Pons (tissue), 1 donor: Measurements from ENCODE around the gene RABGAP1L.
A peak's percentile ranks its signal among the peaks of the same experiment; 100 is the strongest.
"Not testable (repeated sequence)": the region's sequence is repeated elsewhere in the genome, so short reads cannot be mapped to it uniquely, and the experiment has no call there.

ENCODE experiments used
- DNase-seq: peaks from one replicate; pipeline ENCODE4 v3.0.0-alpha.2; 2016; ENCODE audit warnings: low spot score

The RABGAP1L gene

DNA sequence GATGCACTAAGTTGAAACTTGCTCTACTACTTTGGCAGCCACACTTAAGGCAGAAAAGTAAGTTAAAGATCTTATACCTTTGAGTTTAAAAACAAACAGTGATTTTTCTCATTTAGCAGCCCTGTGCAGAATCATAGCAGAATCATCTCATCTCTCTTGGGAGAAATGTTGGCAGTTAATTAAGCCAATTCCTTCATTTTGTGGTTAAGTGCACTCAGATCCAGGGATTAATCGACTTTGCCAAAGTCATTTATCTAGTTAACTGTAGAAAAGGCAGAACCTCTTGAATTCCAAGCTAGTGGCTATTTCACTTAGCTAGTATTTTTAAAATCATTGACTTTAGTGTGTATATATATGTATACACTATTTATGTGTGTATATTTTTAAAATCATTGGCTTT, 413.5 kb downstream of the RABGAP1L start:
- DNase-seq = no peak

GRCh38 chr1:174576120-174576519, 416.8 kb downstream of the RABGAP1L start:
- not testable (repeated sequence) for DNase-seq

- no peak for DNase-seq
Measured at GRCh38 chr1:174577681-174578080, 418.4 kb downstream of the RABGAP1L start.

DNA sequence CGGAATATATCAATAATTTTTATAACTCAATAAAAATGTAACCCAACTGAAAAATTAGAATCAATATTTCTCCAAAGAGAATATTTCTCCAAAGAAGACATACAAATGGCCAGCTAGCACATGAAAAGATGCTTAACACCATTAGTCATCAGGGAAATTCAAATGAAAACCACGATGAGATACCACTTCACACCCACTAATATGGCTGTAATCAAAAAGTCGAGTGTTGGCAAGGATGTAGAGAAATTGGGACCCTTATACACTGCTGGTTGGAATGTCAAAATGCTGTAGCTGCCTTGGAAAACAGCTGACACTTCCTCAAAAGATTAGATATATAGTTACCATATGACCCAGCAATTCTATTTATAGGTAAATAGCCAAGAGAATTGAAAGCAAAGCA, 421.5 kb downstream of the RABGAP1L start:
- no peak for DNase-seq

- no peak for DNase-seq
Measured at GRCh38 chr1:174583316-174583715, 424.0 kb downstream of the RABGAP1L start.

DNA sequence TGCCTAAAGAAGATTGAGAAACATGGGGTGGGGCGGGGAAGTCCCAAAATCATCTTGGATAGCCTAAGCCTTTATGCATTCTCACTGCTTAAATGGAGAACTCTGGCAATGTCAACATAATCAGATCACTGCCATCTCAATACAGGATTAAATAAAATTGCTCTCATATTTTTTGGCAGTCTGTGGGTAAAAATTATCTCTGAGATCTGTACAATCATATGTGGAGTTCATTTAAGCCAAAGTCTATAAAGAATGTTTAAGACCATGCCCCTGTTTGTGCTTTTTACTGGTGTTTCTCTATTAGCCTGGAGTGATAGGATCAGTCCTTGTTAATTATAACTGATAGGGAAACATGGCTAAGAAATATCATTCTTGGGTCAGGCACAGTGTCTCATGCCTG, 424.8 kb downstream of the RABGAP1L start:
- DNase-seq = no peak

GRCh38 chr1:174588618-174589017, 429.3 kb downstream of the RABGAP1L start:
- DNase-seq = not testable (repeated sequence)

DNA sequence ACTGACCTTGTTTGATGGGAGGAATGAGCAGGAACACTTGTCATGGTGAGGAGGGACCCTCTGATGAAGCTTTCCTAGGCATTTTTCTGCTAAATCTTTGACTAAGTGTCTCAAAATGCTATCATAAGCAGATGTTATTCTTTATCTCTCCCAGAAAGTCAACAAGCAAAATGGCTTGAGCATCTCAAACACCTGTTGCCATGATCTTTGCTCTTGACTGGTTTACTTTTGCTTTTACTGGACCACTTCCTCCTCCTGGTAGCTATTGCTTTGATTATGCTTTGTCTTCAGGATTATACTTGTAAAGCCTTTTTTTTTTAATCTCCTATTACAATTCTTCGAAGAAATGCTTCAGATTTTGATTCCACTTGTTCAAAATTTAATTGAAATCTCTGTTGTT, 445.9 kb downstream of the RABGAP1L start:
- no peak for DNase-seq

- DNase-seq = no peak
Measured at GRCh38 chr1:174606471-174606870, 447.2 kb downstream of the RABGAP1L start.

DNA sequence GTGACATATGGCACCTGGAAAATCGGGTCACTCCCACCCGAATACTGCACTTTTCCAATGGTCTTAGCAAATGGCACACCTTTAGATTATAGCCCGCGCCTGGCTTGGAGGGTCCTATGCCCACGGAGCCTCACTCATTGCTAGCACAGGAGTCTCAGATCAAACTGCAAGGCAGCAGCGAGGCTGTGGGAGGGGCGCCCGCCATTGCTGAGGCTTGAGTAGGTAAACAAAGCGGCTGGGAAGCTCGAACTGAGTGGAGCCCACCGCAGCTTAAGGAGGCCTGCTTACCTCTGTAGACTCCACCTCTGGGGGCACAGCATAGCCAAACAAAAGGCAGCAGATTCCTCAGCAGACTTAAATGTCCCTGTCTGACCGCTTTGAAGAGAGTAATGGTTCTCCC, 458.6 kb downstream of the RABGAP1L start:
- not testable (repeated sequence) for DNase-seq

DNA sequence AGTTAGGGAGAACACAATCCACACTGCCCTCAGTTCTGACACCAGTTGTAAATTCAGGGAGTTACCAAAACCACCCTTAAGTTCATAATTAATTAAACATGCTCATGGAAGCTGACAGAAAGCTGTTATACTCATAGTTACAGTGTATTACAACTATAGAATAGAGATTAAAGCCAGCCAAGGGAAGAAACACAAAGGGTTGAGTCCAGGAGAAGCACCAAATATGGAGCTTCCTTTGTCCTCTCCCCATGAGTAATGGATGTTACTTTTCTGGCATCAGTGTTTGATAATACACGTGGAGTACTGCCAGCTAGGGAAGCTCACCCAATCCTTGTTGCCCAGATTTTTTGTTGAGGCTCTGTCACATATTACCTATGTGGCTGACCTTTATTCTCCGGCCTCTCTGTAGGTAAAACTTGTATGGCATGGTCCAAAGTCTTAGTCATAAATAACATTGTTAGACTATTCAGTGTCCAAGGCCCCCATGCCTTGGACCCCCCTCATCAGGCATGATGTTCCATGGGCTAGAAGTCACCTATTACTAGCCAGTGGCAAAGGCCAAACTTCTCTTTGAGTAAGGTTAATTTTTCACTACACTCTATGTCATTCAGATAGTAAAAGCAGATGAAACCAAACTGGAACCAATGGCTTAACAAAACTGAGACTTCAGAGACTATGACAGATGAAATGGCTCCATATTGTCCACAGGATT, 464.2 kb downstream of the RABGAP1L start:
- DNase-seq = no peak

GRCh38 chr1:174626031-174627025, 467.0 kb downstream of the RABGAP1L start:
- DNase-seq = no peak

DNA sequence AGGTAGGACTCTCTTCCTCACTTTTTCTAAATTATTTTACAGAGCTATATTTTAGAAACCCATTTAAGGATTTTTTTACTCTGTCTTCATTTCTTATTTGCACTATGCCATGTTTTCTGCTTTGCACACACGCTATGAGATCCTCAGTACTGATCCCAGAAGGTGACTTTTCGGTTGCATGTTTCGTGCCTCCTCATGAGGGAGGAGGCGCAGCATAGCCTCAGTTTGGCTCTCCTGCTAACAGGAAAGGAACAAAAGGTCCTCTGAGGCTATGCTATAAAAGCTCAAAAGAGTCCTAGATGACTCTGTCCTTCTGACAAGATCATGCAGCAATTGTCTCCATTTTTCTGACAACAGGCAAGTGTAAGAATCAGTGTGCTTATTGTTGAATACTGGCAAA, 478.2 kb downstream of the RABGAP1L start:
- peak; percentile 7 for DNase-seq

DNA sequence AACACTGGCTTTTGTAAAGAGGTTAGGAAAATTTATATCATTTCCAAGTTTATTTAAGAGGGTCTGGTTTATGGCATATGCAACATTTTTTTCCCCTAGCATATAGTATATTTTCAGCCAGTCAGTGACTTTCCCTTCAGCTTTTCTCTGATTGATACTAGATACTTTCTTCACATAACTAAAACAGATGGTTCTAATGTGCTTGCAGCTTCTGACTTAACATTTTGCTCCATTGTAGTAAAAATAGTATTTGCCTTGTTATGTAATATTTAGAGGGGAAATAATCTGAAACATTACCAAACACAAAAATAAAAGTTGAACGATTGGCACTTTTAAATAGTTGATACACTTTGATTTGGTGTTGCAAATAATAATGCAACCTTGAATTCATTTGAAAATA, 480.1 kb downstream of the RABGAP1L start:
- no peak for DNase-seq

DNA sequence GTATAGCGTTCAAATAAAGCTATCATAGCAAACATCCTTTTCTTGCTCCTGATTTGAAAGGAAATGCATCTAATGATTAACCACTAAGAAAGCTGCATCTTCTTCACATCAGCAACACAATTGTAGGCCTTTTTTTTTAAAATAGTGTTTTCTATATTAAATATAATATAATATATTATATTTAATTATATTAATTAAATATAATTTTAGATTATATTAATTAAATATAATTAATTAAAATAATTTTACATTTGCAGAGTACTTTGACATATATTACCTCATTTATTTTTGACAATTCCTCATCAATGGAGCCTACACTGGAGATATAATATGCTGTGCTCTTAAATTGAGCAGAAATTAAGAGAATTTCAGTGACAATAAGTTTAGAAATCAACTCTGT, 481.5 kb downstream of the RABGAP1L start:
- DNase-seq = no peak

DNA sequence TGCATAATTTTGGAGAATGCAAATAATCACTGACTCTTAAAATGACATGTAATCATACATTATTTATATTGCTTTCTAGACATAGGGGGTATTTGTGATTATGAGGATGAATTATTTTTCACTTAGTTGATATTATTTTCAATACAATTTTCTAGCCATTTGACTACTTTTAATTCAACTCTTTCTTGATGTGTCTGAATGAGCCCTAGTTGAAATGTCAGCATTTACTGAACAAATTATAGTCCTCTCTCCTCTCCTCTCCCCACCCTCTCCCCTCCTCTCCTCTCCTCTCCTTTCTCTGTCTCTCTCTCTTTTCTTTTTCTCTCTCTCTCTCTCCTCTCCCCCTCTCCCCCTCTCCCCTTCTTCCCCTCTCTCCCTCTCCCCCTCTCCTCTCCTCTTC, 483.1 kb downstream of the RABGAP1L start:
- DNase-seq = no peak

- DNase-seq = no peak
Measured at GRCh38 chr1:174643206-174643605, 483.9 kb downstream of the RABGAP1L start.

GRCh38 chr1:174649572-174649971, 490.3 kb downstream of the RABGAP1L start:
- DNase-seq = not testable (repeated sequence)

GRCh38 chr1:174652569-174653280, 493.4 kb downstream of the RABGAP1L start:
- DNase-seq = no peak

GRCh38 chr1:174654560-174654959, 495.2 kb downstream of the RABGAP1L start:
- DNase-seq = no peak

DNA sequence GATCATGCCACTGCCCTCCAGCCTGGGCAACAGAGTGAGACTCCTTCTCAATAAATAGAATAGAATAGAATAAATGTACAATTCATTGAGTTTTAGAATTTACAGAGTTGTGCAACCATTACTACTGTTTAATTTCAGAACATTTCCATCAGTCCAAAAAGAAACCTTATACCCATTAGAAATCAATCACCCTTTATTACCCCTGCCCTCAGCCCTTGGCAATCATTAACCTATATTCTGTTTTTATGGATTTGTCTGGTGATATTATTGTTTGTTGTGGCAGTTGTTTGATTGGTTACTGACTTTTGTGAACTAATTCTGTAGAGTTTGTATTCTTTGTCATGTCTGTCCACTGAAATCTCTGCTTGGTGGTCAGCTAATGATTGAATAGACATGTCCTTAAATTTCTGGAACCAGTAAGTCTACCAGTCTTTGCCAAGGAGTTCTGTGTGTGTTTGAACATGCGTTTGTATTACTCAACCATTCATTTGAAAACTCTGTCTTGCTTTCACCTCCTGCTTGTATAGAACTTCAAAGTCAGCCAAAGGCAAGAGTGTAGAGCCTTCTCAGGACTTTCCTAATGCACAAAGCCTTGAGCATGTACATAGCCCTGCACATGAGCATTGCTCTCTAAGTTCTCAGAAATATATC, 497.2 kb downstream of the RABGAP1L start:
- no peak for DNase-seq

GRCh38 chr1:174657411-174657810, 498.1 kb downstream of the RABGAP1L start:
- DNase-seq = no peak
